GM20000 (cell line): ENCODE data around the gene SLC6A19.
"Not testable (repeated sequence)": the region's sequence is repeated elsewhere in the genome, so short reads cannot be mapped to it uniquely, and the experiment has no call there.

ENCODE experiments used
- DNase-seq: peaks from one replicate; pipeline ENCODE4 v3.0.0; 2012; ENCODE audit warnings: low spot score
- TF ChIP-seq, protein P1 (sequence below): IDR thresholded peaks from 2 replicates; pipeline ENCODE4 v1.5.1; 2012; ENCODE audit warnings: mild to moderate bottlenecking, control low read depth; ENCODE audit errors: extremely low read depth, missing control alignments

SLC6A19 gene

DNA sequence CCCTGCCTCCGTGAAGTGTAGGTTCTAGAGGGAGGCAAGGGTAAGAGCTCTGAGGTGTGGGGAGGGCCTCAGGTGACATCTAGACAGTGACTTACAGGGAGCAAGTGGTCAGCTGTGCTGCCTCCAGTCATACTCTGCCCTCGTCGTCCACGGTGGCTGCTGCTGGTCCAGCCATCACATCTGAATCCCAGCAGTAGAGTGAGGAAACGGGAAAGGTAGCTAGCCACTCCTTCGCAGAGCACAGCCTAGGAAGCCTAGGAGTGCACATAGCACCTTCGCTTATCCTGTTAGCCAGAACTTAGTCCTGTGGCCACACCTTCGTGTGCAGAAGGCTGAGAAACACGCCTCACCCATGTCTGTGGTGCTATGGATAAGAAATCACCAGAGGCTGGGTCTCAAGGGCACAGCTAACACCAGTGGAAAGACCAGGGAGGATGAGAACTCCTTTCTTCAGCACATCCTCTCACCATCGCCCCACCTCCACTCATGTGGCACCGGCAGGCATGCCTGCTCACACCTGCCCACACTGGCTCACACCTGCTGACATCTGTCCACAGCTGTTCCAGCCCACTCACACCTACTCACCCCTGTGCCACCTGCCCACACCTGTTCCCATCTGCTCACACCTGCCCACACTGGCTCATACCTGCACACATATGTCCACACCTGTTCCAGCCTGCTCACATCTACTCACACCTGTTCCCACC lies 44.5 kb upstream of the SLC6A19 start:
- TF ChIP-seq, protein P1, sequence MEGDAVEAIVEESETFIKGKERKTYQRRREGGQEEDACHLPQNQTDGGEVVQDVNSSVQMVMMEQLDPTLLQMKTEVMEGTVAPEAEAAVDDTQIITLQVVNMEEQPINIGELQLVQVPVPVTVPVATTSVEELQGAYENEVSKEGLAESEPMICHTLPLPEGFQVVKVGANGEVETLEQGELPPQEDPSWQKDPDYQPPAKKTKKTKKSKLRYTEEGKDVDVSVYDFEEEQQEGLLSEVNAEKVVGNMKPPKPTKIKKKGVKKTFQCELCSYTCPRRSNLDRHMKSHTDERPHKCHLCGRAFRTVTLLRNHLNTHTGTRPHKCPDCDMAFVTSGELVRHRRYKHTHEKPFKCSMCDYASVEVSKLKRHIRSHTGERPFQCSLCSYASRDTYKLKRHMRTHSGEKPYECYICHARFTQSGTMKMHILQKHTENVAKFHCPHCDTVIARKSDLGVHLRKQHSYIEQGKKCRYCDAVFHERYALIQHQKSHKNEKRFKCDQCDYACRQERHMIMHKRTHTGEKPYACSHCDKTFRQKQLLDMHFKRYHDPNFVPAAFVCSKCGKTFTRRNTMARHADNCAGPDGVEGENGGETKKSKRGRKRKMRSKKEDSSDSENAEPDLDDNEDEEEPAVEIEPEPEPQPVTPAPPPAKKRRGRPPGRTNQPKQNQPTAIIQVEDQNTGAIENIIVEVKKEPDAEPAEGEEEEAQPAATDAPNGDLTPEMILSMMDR = no peak
- no peak for DNase-seq

DNA sequence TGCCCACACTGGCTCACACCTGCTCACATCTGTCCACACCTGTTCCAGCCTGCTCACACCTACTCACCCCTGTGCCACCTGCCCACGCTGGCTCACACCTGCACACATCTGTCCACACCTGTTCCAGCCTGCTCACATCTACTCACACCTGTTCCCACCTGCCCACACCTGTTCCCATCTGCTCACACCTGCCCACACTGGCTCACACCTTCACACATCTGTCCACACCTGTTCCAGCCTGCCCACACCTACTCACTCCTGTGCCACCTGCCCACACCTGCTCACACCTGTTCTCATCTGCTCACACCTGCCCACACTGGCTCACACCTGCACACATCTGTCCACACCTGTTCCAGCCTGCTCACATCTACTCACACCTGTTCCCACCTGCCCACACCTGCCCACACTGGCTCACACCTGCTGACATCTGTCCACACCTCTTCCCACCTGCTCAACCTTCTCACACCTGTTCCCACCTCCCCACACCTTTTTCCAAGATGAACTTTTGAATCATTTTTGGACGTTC lies 43.9 kb upstream of the SLC6A19 start:
- DNase-seq = not testable (repeated sequence)

DNA sequence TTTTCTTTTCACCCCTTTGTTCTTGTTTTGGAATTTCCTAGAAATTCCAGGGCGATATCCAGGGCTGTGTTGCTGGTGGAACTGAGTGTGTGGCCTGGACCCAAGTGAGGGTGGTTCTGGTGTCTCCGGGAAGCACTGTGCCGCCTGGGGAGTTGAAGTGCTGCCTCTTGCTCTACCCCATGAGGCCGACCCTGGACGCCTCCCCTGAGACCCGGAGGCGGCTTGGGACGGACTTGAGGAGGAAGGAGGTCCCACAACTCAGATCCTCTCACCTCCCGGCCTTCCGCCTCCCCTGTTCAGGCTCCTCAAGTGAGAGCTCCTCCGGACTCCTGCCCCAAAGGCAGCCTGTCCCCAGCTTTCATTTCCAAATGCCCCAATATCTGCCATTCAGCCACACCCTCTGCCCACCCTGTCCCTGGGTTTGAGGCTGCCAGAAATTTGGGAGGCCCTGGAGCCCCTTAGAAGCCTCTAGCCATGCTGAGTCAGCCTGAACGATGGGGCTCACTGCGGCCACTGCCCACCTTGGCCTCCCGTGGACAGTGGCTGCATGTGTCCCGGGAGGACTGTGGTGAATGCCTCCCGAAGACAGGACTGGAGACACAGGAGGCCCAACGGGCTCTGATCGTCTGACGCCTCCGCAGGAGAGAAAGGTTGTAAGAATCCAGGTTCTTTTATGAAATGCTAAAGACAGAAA lies 42.6 kb upstream of the SLC6A19 start:
- TF ChIP-seq, protein P1 = no peak
- no peak for DNase-seq

DNA sequence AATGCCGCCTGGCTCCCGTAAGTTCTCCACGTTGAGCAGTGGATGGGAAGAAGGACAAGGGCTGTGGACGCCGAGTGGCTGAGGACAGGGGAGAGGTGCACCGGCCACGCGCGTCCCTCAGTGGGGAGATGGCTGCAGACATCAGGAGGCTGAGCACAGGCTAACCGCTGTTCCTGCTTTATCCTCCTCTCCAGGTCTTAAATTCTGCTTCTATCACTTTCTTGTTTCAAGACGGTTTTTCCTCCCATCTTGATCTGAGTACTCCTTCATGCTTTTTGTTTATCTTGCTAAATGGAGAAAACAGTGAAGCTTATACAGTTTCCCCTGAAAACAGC lies 42.1 kb upstream of the SLC6A19 start:
- no peak for DNase-seq
- TF ChIP-seq, protein P1 = no peak

DNA sequence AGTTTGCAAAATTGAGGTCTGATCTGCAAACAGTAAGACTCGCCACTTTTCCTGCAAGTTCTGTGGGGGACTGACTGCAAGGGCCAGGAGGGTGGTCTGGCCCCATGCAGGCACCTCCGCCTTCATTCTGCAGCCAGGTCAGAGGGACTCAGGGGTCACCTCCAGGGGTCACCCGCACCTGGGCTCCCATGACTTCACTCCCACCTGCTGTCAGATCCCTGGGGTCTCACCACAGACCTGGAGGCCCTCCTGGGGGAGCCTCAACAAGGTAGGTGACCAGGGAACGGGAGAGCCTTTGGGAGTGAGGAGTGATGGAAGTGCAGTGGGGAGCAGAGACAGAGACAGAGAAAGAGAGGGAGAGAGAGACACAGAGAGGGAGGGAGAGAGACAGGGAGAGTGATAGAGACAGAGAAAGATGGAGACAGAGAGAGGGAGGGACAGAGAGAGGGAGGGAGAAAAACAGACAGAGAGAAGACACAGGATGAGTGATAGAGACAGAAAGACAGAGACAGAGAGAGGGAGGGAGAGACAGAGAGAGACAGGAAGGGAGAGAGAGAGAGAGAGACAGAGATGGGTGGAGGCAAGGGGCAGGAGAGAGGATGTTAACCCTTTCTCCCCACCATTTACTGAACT lies 41.5 kb upstream of the SLC6A19 start:
- TF ChIP-seq, protein P1 = no peak

DNA sequence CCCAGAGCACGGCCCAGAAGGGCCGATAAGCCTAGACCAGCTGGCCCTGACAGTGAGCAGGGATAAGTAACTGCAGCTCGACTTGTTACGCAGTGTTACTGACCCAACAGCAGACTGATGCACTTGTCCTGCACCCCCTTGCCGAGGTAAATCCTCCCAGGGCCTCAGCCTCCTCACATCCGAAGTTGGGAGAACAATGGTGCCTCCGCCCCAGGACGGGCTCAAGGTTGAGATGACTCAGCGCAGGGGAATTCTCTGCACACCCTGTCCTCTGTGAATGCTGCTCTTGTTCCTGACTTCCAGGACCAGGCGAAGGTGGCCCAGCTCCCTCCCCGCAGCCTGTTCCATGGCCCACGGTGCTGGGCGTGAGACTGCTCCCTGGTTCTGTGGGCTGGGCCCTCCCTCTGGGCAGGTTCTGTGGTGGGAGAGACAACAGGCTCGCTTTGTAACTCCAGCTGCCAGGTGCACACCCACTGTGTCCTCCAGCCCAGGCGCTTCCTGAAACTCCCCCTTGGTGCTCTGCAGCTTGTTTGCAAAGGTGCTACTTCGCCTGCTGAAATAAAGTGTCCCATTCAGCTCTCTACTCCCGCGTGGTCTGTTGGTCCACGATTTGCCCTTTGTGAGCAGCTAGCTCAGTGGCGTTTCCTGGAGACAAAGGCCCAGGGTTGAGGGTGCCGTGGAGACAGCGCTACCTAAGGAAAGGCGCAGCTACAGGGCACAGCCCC lies 40.1 kb upstream of the SLC6A19 start:
- TF ChIP-seq, protein P1 = no peak
- no peak for DNase-seq

More for the DNA sequence above, 41.5 kb upstream of the SLC6A19 start:
- DNase-seq = no peak

DNA sequence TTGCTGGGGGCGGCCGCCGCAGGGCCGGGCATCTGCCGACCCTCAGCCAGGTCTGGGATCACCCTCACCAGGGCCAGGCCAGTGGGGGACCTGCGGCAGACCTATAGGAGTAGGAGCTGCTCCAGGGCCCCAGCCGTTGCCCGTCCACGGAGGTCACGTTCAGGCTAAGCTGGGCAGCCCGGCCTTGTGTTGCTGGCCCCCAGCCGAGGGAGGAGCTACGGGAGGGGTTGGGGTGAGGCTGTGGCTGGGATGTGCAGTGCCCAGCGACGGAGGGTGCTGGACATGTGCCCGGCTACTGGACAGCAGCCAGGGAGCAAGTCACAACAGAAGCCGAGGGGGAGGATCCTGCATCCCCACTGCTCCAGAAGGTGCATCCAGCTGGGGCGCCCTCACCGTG lies 39.6 kb upstream of the SLC6A19 start:
- TF ChIP-seq, protein P1 = no peak
- no peak for DNase-seq
